B cell (primary cell): ENCODE data around the gene PLAGL2. TPM values are rescaled to one million over a fixed set of nuclear protein-coding genes. Genes with fewer than 3 reads are reported as not detected.

Experiments used
- ATAC-seq: fragments of 200-7000 bp; cut with Tn5 transposase; one replicate; pipeline ENCODE4 v1.10.0; 2021; ENCODE audit warnings: low read depth, mild to moderate bottlenecking, moderate number of reproducible peaks, moderate library complexity
- CTCF ChIA-PET: fragments of 350-600 bp; sonication (Branson Sonifier 250); formaldehyde crosslinking; loops from one replicate; lab custom pipeline; 2021; ENCODE audit warnings: antibody characterized with exemption, inconsistent platforms; lab: Charles Lee
- POLR2A ChIA-PET: fragments of 350-600 bp; sonication (Branson Sonifier 250); formaldehyde crosslinking; loops from one replicate; lab custom pipeline; 2021; ENCODE audit warnings: antibody characterized with exemption; lab: Charles Lee
- DNase-seq: peaks from one replicate; pipeline ENCODE4 v3.0.0; 2013
- H2AFZ ChIP-seq: 2 replicates; pipeline ENCODE4 v1.6.1; 2012; ENCODE audit warnings: mild to moderate bottlenecking, low read depth, low read length; ENCODE audit not compliant: insufficient read depth, poor library complexity, severe bottlenecking
- H3K27ac ChIP-seq, 2 donors: 1 replicate in 1 of 2; 2 replicates in 1 of 2; pipeline ENCODE4 v1.5.1; 2012 to 2013; ENCODE audit warnings: low read length in 2 of 2, mild to moderate bottlenecking in 2 of 2, moderate library complexity in 1 of 2
- H3K27me3 ChIP-seq, 4 experiments: fragments of 200-600 bp in 1 of 4; sonication (generic) in 1 of 4; replicated peaks in 1 of 4; 1 replicate in 2 of 4; 2 replicates in 2 of 4; pipeline versions ENCODE4 v1.6.1 to v1.7.0; 2013 to 2016; ENCODE audit warnings: low read length in 3 of 4, mild to moderate bottlenecking in 2 of 4, mixed read lengths in 1 of 4, moderate library complexity in 1 of 4; ENCODE audit not compliant: insufficient read depth in 4 of 4, control insufficient read depth in 3 of 4; ENCODE audit errors: control extremely low read depth in 1 of 4
- H3K36me3 ChIP-seq, 2 experiments: replicated peaks in 1 of 2; 1 replicate in 1 of 2; 2 replicates in 1 of 2; pipeline versions ENCODE4 v1.6.1 to v1.7.1; 2013; ENCODE audit warnings: low read length in 1 of 2; ENCODE audit not compliant: insufficient read depth in 2 of 2, control insufficient read depth in 1 of 2; ENCODE audit errors: control extremely low read depth in 1 of 2, extremely low read depth in 1 of 2
- H3K4me1 ChIP-seq, 2 donors: fragments of 200-600 bp in 1 of 2; sonication (generic) in 1 of 2; 1 replicate in 1 of 2; 2 replicates in 1 of 2; pipeline versions ENCODE4 v1.5.1 to v1.6.1; 2013 to 2017; ENCODE audit warnings: low read length in 2 of 2; ENCODE audit not compliant: control insufficient read depth in 2 of 2, insufficient read depth in 2 of 2
- H3K4me2 ChIP-seq: replicated peaks from 2 replicates; pipeline ENCODE3; 2012; ENCODE audit warnings: mild to moderate bottlenecking, low read depth, low read length; ENCODE audit not compliant: poor library complexity, severe bottlenecking
- H3K4me3 ChIP-seq, 5 experiments: fragments of 200-600 bp in 1 of 5; sonication (generic) in 1 of 5; 1 replicate in 3 of 5; 2 replicates in 2 of 5; pipeline versions ENCODE4 v1.5.1 to v1.7.0; 2011 to 2016; ENCODE audit warnings: low read length in 4 of 5, mild to moderate bottlenecking in 4 of 5, low read depth in 2 of 5, control low read depth in 1 of 5, moderate library complexity in 1 of 5; ENCODE audit not compliant: insufficient read depth in 1 of 5; ENCODE audit errors: control extremely low read depth in 1 of 5, extremely low read depth in 1 of 5
- H3K79me2 ChIP-seq: fragments of 200-600 bp; sonication (generic); one replicate; pipeline ENCODE4 v1.6.0; 2016; ENCODE audit warnings: low read length; ENCODE audit not compliant: control insufficient read depth, insufficient read depth
- H3K9ac ChIP-seq: fragments of 200-600 bp; sonication (generic); 2 replicates; pipeline ENCODE4 v1.6.1; 2017; ENCODE audit warnings: mild to moderate bottlenecking, low read length, moderate library complexity
- H3K9me3 ChIP-seq, 3 donors: one replicate each; pipeline versions ENCODE4 v1.6.1 to v1.7.1; 2013; ENCODE audit warnings: low read length in 2 of 3; ENCODE audit not compliant: control insufficient read depth in 2 of 3, insufficient read depth in 1 of 3; ENCODE audit errors: control extremely low read depth in 1 of 3
- H4K20me1 ChIP-seq: 2 replicates; pipeline ENCODE4 v1.6.0; 2012; ENCODE audit warnings: mild to moderate bottlenecking, low read length; ENCODE audit not compliant: insufficient read depth, control insufficient read depth, poor library complexity, severe bottlenecking
- H3K27ac Mint-ChIP-seq: one replicate; pipeline ENCODE4 v1.8.0; 2021; ENCODE audit warnings: mixed read lengths
- H3K27me3 Mint-ChIP-seq: one replicate; pipeline ENCODE4 v1.8.0; 2021; ENCODE audit warnings: mixed read lengths
- H3K4me1 Mint-ChIP-seq: one replicate; pipeline ENCODE4 v1.8.0; 2021; ENCODE audit warnings: mixed read lengths
- H3K4me3 Mint-ChIP-seq: one replicate; pipeline ENCODE4 v1.8.0; 2021; ENCODE audit warnings: mixed read lengths
- H3K9me3 Mint-ChIP-seq: one replicate; pipeline ENCODE4 v1.8.0; 2022; ENCODE audit warnings: mixed read lengths; ENCODE audit not compliant: insufficient read depth
- EZH2 ChIP-seq: IDR thresholded peaks from 2 replicates; pipeline ENCODE4 v1.6.1; 2012; ENCODE audit warnings: borderline replicate concordance, low read depth, mild to moderate bottlenecking, moderate library complexity, low read length; ENCODE audit not compliant: insufficient read depth, poor library complexity, severe bottlenecking
- WGBS: methylation state at CpG from one replicate; pipeline ENCODE4 v1.1.5; 2013; ENCODE audit warnings: missing lambda C conversion rate; ENCODE audit not compliant: insufficient coverage; 5-methylcytosine and 5-hydroxymethylcytosine counted together
- intact Hi-C: fragments of 100-400 bp; cut with micrococcal nuclease; formaldehyde crosslinking; loops from one replicate; pipeline ENCODE4 v1.10.0; 2022
- polyA plus RNA-seq: library from polyadenylated mRNA; depleted of rRNA; stranded (reverse); fragments of >200 nt; gene quantifications from 2 replicates; pipeline ENCODE4 v1.2.3, GENCODE V29; 2012
- total RNA-seq, 2 donors: library from RNA; stranded (reverse); fragments of 120-200 nt in 1 of 2; gene quantifications; 1 replicate in 1 of 2; 2 replicates in 1 of 2; pipeline versions ENCODE4 v1.2.3 to v1.2.4, GENCODE V29; 2013 to 2022
- TF ChIP-seq, protein P1 (sequence below): fragments of 200-600 bp; IDR thresholded peaks from one replicate; pipeline ENCODE4 v1.8.0; 2022; ENCODE audit warnings: antibody characterized with exemption, mild to moderate bottlenecking

PLAGL2 gene
- total and polyA plus RNA-seq, 2 donors (not counting 1 experiment from before 2014, with no cell fraction given), result 4.4 to 18.4 TPM

DNA sequence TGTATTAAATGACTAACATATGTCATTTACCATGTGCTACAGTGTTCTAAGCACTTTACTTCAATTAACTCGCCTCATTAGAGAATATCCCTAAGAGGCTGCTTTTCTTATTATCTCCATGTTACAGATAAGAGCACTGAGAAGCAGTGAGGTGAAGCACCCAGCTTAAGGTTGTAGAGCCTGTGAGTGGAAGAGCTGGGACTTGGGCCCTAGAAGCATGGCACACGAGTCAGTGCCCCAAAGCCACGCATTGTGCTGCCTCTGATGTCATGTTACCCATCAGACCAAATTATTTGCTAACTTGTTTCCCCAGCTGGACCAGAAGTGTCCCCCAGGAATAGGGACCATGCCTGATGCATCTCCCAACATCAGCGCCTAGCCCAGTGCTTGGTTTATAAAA is 34.3 kb upstream of the PLAGL2 start:
- no peaks in the 10 kb centered on the region for H3K9me3 Mint-ChIP-seq
- TF ChIP-seq, protein P1, sequence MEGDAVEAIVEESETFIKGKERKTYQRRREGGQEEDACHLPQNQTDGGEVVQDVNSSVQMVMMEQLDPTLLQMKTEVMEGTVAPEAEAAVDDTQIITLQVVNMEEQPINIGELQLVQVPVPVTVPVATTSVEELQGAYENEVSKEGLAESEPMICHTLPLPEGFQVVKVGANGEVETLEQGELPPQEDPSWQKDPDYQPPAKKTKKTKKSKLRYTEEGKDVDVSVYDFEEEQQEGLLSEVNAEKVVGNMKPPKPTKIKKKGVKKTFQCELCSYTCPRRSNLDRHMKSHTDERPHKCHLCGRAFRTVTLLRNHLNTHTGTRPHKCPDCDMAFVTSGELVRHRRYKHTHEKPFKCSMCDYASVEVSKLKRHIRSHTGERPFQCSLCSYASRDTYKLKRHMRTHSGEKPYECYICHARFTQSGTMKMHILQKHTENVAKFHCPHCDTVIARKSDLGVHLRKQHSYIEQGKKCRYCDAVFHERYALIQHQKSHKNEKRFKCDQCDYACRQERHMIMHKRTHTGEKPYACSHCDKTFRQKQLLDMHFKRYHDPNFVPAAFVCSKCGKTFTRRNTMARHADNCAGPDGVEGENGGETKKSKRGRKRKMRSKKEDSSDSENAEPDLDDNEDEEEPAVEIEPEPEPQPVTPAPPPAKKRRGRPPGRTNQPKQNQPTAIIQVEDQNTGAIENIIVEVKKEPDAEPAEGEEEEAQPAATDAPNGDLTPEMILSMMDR, result no peak
- TF ChIP-seq EZH2, result no peak
- WGBS, result 100% methylated on average over 1 of the region's 4 CpGs
- ChIA-PET POLR2A (no interaction called here), CTCF (no interaction called here)
- H3K4me2 ChIP-seq, result no peak overlapping the region
- no peaks in the 10 kb centered on the region for H3K79me2 ChIP-seq
- H3K4me3 Mint-ChIP-seq, result no peak overlapping the region
- H3K27ac Mint-ChIP-seq, result no peak overlapping the region
- H3K4me1 Mint-ChIP-seq, result peaks cover 12% of the 10 kb centered on the region
- no peak overlapping the region for H3K9ac ChIP-seq
- H3K27me3 Mint-ChIP-seq, result no peaks in the 10 kb centered on the region
- no peaks in the 10 kb centered on the region for H4K20me1 ChIP-seq
- DNase-seq, result no peak
- no peak for ATAC-seq
- H3K4me3 ChIP-seq, result no peak overlapping the region
- intact Hi-C loops, result no loop called here
- H3K27ac ChIP-seq, result no peak overlapping the region
- peaks cover 0 to 4% of the 10 kb centered on the region in 2 experiments for H3K36me3 ChIP-seq
- H3K27me3 ChIP-seq, result no peaks in the 10 kb centered on the region
- no peaks in the 10 kb centered on the region for H3K9me3 ChIP-seq
- H2AFZ ChIP-seq, result no peak overlapping the region
- H3K4me1 ChIP-seq, result peaks cover 7 to 8% of the 10 kb centered on the region in 2 donors

DNA sequence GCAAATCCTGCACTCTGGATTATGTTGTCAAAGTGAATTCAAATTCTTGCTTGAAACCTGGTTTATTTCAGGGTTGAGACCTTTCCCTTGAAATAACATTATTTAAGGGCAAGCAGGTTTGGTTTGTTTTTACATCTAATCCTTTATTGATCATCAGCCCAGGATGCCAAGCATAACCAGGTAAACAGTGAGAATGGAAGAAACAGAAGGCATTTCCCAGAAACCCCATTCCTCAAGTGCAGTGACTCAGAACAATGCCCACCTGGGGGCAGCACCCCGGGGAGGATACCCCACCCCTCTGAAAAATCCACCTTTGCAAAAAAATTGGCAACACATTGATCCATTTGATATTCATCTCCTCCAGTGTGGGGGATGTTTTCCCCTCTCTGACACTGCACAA is 32.7 kb upstream of the PLAGL2 start:
- Histone ChIP-seq H2AFZ (no peak overlapping the region), H3K27me3 (no peaks in the 10 kb centered on the region), H3K79me2 (no peaks in the 10 kb centered on the region), H3K36me3 (peaks cover 0 to 18% of the 10 kb centered on the region in 2 experiments), H3K4me3 (no peak overlapping the region), H3K9me3 (no peaks in the 10 kb centered on the region), H4K20me1 (no peaks in the 10 kb centered on the region), H3K4me2 (no peak overlapping the region), H3K27ac (no peak overlapping the region), H3K4me1 (peaks cover 7 to 8% of the 10 kb centered on the region in 2 donors), H3K9ac (no peak overlapping the region)
- ATAC-seq, result no peak
- ChIA-PET POLR2A (no interaction called here), CTCF (no interaction called here)
- H3K4me1 Mint-ChIP-seq, result peaks cover 12% of the 10 kb centered on the region
- no CpG with 5 or more reads among the region's 1 CpG for WGBS
- DNase-seq, result no peak
- no peaks in the 10 kb centered on the region for H3K27me3 Mint-ChIP-seq
- intact Hi-C loops, result no loop called here
- TF ChIP-seq, protein P1, result no peak
- no peak for TF ChIP-seq EZH2
- no peaks in the 10 kb centered on the region for H3K9me3 Mint-ChIP-seq
- no peak overlapping the region for H3K27ac Mint-ChIP-seq
- H3K4me3 Mint-ChIP-seq, result no peak overlapping the region
